Measurements from ENCODE around the gene SCAF8. TPM values are rescaled to one million over a fixed set of nuclear protein-coding genes. Genes with fewer than 3 reads are reported as not detected.
A peak's percentile ranks its signal among the peaks of the same experiment; 100 is the strongest.

SCAF8 gene
- total and polyA plus RNA-seq, 2 of the 8 experiments (the other 6 are each of a cell fraction or from before 2014, with no cell fraction given) = 20.3 to 46.3 TPM

DNA sequence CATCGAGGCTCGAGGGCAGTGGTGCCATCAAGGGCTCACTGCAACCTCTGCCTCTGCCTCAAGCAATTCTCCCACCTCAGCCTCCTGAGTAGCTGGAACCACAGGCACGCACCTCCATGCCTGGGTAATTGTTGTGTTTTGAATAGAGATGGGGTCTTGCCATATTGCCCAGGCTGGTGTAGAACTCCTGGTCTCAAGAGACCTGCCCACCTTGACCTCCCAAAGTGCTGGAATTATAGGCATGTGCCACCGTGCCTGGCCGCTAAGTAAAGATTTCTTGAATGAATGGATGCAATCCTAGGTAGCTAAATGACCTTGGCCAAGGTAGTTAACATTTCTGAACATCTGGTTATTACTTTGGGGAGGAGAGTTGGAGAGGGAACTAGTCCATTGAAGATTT, 7.4 kb downstream of the SCAF8 start:
- Histone ChIP-seq H3K23ac (ENCODE audit: insufficient read length) (no peak overlapping the region), H3K18ac (ENCODE audit: extremely low read depth, low read length) (no peak overlapping the region), H2BK15ac (ENCODE audit: low read length) (no peak overlapping the region), H2AK5ac (ENCODE audit: low read depth, low read length) (no peak overlapping the region), H3K4me2 (ENCODE audit: insufficient read depth in 1 of 2, low read depth in 2 of 2, low read length in 2 of 2) (no peak overlapping the region), H2BK12ac (ENCODE audit: low read depth, low read length) (no peak overlapping the region), H4K8ac (ENCODE audit: extremely low read depth, insufficient read depth, low read length) (0 out of 2 replicates have a peak overlapping the region, but pooled peaks have one; percentile 45), H3K4me1 (replicated peaks in 1 of 4; ENCODE audit: control insufficient read depth in 3 of 4, insufficient read depth in 4 of 4, low read length in 3 of 4) (peaks cover 2 to 6% (median 4%) of the 10 kb centered on the region in 4 experiments), H3K27ac (ENCODE audit: low read depth, low read length) (no peak overlapping the region), H3K9ac (replicated peaks in 1 of 4; ENCODE audit: extremely low read depth in 1 of 4, low read depth in 3 of 4, low read length in 3 of 4) (no peak overlapping the region; a peak in 1 of 7 replicates), H3K36me3 (ENCODE audit: control insufficient read depth in 2 of 4, insufficient read depth in 4 of 4, low read length in 3 of 4) (peaks cover 0 to 8% (median 0%) of the 10 kb centered on the region in 4 experiments; a peak in 1 of 8 replicates), H4K91ac (replicated peaks; ENCODE audit: insufficient read length, low read length) (no peak overlapping the region), H3K23me2 (ENCODE audit: low read depth, low read length) (no peaks in the 10 kb centered on the region), H3K9me3 (ENCODE audit: insufficient read depth in 2 of 2, low read depth in 1 of 2, low read length in 1 of 2) (no peaks in the 10 kb centered on the region), H3K27me3 (replicated peaks in 1 of 4; ENCODE audit: control insufficient read depth in 3 of 4, extremely low read depth in 1 of 4, insufficient read depth in 3 of 4, low read length in 3 of 4) (no peaks in the 10 kb centered on the region), H2BK5ac (ENCODE audit: low read depth, low read length) (no peak overlapping the region), H4K20me1 (replicated peaks in 1 of 2; ENCODE audit: control insufficient read depth in 1 of 2, insufficient read depth in 2 of 2, low read length in 2 of 2) (peaks cover 14 to 17% of the 10 kb centered on the region in 2 experiments), H3K79me2 (ENCODE audit: control insufficient read depth in 1 of 2, insufficient read depth in 2 of 2, low read length in 2 of 2) (peaks cover 63 to 100% of the 10 kb centered on the region in 2 experiments), H2BK20ac (ENCODE audit: low read length) (no peak overlapping the region), H3K14ac (ENCODE audit: insufficient read length) (no peak overlapping the region), H3K4ac (replicated peaks; ENCODE audit: insufficient read length, low read depth, low read length) (no peak overlapping the region), H4K5ac (ENCODE audit: insufficient read length, low read depth, low read length) (no peak overlapping the region), H3K56ac (replicated peaks; ENCODE audit: insufficient read length, low read depth, low read length) (no peak overlapping the region), H2BK120ac (replicated peaks; ENCODE audit: low read depth, low read length) (no peak overlapping the region), H3K79me1 (ENCODE audit: low read depth, low read length) (peaks cover 2% of the 10 kb centered on the region; the same call in 1 of the 2 replicates), H3K4me3 (ENCODE audit: extremely low read depth in 1 of 4, insufficient read depth in 2 of 4, low read depth in 3 of 4, low read length in 4 of 4) (no peak overlapping the region), H2AFZ (ENCODE audit: low read length) (no peak overlapping the region)
- CTCF ChIA-PET (ENCODE audit: partially characterized antibody) = interaction anchor here (1.0 to 1.5 kb wide), 3 partner anchors 8 to 127 kb away, joined by 3 to 5 read pairs (median 3); no protein-coding TSS in a partner anchor
- WGBS, 2 experiments (ENCODE audit: extremely low coverage in 1 of 2, insufficient coverage in 1 of 2, insufficient read length in 1 of 2, insufficient replicate concordance in 2 of 2, low coverage in 1 of 2, low lambda C conversion rate in 2 of 2, missing lambda C conversion rate in 1 of 2) = 95% methylated on average over 3 of the region's 5 CpGs; no CpG with 5 or more reads in 1 of the 2 experiments
- DNase-seq (ENCODE audit: low read depth in 1 of 2, low spot score in 2 of 2) (no peak), FAIRE-seq (no peak)
- POLR2A ChIA-PET (ENCODE audit: partially characterized antibody) = no interaction called here
- TF ChIP-seq CTBP2 (IDR thresholded peaks at IDR 0.05; ENCODE audit: borderline replicate concordance, insufficient read depth, insufficient read length, low read length) (no peak), HDAC6 (IDR thresholded peaks at IDR 0.05; ENCODE audit: low read depth, low read length) (no peak), CEBPB (IDR thresholded peaks at IDR 0.05; ENCODE audit: low read depth, low read length) (no peak), EGR1 (IDR thresholded peaks at IDR 0.05; ENCODE audit: borderline replicate concordance, low read depth, low read length) (no peak), JUN (IDR thresholded peaks at IDR 0.05; ENCODE audit: low read depth, low read length) (no peak), ATF3 (IDR thresholded peaks at IDR 0.05; ENCODE audit: insufficient read depth, low read depth, low read length) (no peak), RFX5 (IDR thresholded peaks at IDR 0.05; ENCODE audit: borderline replicate concordance, low read depth, low read length) (no peak)
